ENCODE data around the gene MEMO1.
A peak's percentile ranks its signal among the peaks of the same experiment; 100 is the strongest.

MEMO1 gene

DNA sequence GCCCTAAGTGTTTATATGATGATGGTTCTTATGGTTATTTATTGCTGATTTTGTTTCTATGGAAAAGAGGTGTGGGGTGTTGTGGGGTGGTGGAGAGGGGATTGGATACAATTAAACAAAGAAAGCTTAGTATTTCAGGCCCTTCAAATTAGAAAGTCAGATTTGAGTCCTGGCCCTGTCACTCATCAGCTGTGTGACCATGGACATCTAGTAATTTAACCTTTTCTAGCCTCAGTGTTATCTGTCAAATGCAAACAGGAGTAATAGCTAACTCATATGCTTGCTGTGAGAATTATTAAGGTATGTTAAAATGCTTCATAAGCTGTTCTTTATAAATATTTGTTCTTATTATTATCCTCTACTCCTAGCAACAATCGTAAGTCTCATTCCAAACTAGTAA lies 2.1 kb upstream of the MEMO1 start:
- TF ChIP-seq, protein P1, sequence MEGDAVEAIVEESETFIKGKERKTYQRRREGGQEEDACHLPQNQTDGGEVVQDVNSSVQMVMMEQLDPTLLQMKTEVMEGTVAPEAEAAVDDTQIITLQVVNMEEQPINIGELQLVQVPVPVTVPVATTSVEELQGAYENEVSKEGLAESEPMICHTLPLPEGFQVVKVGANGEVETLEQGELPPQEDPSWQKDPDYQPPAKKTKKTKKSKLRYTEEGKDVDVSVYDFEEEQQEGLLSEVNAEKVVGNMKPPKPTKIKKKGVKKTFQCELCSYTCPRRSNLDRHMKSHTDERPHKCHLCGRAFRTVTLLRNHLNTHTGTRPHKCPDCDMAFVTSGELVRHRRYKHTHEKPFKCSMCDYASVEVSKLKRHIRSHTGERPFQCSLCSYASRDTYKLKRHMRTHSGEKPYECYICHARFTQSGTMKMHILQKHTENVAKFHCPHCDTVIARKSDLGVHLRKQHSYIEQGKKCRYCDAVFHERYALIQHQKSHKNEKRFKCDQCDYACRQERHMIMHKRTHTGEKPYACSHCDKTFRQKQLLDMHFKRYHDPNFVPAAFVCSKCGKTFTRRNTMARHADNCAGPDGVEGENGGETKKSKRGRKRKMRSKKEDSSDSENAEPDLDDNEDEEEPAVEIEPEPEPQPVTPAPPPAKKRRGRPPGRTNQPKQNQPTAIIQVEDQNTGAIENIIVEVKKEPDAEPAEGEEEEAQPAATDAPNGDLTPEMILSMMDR (IDR thresholded peaks at IDR 0.05; ENCODE audit: low read length, missing control alignments) = no peak
- no peak for DNase-seq (ENCODE audit: low read depth)
- no peak overlapping the region for H3K4me3 ChIP-seq (replicated peaks; ENCODE audit: low read depth, low read length)

DNA sequence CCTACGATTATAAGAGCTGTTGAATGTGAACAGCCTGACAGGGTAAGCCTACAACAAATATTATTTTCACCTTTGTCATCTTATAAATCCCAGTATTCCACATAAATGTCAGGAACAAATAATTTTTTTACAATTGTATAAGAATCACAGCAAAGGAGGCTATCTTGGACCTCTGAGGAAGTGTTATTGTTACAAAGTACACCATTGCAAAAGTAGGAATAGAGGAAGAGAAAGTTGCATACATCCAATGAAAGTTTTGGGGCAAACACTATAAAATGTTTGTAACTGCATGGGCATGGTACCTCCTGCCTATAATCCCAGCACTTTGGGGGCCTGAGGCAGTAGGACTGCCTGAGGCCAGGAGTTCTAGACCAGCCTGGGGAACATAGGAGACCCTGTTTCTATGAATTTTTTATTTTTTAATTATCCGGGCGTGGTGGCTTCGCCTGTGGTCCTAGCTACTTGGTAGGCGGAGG lies 715 bp upstream of the MEMO1 start:
- H3K4me3 ChIP-seq (replicated peaks; ENCODE audit: low read depth, low read length) = peak overlapping the region; percentile 69
- no peak for DNase-seq (ENCODE audit: low read depth)
- TF ChIP-seq, protein P1 (IDR thresholded peaks at IDR 0.05; ENCODE audit: low read length, missing control alignments) = no peak

DNA sequence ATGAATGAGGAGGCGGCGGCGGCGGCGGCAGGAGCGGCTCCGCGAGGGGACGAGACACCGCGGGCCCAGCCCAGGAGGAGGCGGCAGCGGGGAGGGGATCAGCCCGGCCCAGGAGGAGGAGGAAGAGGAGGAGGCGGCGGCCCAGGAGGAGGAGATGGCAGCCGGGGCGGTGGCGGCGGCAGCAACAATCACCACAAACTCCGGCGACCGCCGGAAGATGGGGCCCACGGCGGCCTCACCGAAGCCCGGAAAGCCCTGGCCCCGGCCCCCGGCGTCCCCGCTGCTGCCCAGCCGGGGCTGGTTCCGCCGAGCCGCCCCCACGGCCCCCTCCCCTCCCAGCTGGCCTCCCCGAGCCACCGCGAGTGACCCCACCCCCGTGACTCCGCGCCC lies 533 bp downstream of the MEMO1 start:
- H3K4me3 ChIP-seq (replicated peaks; ENCODE audit: low read depth, low read length) = peak overlapping the region; percentile 45

DNA sequence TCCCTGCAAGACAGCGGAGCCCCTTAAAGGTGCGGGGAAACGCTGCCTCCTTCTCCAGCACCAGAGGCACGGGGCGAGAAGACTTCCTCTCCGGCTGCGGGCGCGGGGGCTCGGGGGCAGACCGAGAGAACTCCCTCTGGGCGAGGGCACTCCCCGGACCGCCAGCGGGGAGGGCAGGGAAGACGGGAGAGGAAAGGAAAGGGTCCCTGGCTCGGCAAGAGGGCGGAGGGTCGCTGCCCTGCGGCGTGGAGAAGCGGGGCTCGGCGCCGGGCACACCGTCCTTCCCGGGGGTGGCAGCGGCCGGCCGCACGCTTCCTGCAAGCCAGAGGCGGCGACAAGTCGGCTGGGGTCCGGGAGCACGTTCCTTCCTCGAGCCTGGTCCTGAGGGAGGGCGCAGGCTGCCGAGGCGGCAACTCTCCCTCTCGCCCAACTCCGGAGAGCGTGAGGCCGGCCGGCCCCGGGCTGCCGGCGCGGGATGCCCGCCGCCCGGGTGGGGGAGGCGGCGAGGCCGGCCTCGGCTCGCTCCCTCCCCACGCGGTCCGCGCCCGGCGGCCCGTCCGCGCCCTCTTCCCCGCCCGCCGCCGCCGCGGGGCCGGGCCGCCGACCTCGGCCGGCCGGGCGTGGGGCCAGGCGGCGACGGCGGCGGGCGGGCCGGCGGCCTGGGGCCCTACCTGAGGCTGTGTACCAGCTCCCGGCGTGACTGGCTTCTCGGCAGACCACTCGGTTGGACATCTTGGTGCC lies 1.1 kb downstream of the MEMO1 start:
- peak overlapping the region; percentile 85 for H3K4me3 ChIP-seq (replicated peaks; ENCODE audit: low read depth, low read length)
- TF ChIP-seq, protein P1 (IDR thresholded peaks at IDR 0.05; ENCODE audit: low read length, missing control alignments) = no peak
- DNase-seq (ENCODE audit: low read depth) = peak; percentile 21

More for the DNA sequence above, 533 bp downstream of the MEMO1 start:
- DNase-seq (ENCODE audit: low read depth) = peak; percentile 60

DNA sequence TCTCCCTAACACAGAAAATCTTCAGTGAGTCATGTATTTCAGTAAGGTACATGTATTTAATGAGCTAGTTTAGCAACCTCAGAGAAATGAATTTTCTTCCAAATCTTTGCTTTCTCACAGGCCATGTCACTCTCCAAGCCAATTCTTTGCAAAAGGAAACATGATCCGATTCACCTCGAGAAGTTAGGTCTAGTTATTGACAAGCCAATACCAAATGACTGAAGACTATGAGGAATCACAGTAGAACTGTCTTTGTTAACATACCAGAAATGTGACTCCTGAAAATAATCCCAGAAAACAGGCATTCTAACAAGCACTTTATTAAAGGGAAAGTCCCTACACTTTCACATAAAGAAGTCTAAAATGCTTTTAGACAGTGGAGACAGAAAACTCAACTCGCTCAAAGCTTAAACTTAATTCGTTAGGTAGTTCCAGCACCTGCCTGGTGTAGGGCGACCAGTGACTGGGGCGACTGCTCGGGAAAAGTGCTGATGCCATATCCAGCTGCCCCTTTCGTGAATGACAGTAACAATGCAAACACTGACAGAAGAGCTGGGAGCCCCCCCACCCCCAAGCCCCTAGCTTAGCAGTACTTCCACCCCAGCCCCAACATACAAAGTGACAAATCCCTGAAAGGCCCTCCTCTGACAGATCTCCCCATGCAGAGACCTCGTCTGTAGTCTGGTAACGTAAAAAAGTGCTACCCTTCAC lies 1.8 kb downstream of the MEMO1 start:
- H3K4me3 ChIP-seq (replicated peaks; ENCODE audit: low read depth, low read length) = peak overlapping the region; percentile 85
- peak; percentile 18 for DNase-seq (ENCODE audit: low read depth)
- TF ChIP-seq, protein P1 (IDR thresholded peaks at IDR 0.05; ENCODE audit: low read length, missing control alignments) = no peak

DNA sequence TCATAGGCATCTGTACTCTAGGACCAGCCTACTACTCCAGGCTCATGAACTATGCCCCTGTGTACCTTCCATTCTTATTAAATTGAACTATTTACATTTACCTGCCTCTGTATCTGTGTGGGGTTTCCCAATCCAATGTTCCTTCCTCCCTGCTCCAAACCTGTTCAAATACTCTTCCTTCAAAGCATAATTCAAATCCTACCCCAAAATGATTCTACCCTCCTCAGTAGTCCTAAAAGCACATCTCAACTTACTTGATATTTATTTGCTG lies 3.8 kb downstream of the MEMO1 start:
- TF ChIP-seq, protein P1 (IDR thresholded peaks at IDR 0.05; ENCODE audit: low read length, missing control alignments) = no peak

DNA sequence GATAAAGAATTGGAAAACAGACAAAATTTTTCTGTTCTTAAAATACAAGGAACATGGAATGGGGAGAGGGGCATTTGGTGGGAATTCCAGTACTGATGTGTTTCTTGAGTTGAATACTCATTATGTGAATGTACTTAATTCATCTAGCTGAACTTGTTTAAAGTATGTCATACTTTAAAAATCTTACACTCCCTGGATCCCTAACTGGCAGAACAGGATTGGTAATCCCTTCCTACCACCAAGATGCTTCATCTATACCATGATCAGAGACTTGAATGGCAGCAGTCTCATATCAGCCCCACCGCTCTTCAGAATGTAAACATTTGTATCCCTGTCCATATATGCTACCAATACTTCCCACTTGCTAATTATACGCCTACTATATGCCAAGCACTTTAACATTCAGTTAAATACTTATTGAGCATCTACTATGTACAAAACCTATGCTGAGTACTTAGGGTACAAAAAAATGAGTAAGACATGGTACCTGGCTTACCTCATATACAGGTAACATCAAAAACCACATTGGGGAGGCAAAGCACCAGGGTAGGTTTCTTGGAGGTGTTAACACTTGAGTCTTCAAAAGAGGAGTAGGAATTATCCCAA lies 5.3 kb downstream of the MEMO1 start:
- no peak overlapping the region for H3K4me3 ChIP-seq (replicated peaks; ENCODE audit: low read depth, low read length)
- TF ChIP-seq, protein P1 (IDR thresholded peaks at IDR 0.05; ENCODE audit: low read length, missing control alignments) = no peak
- DNase-seq (ENCODE audit: low read depth) = no peak

More for the DNA sequence above, 3.8 kb downstream of the MEMO1 start:
- DNase-seq (ENCODE audit: low read depth) = no peak
- H3K4me3 ChIP-seq (replicated peaks; ENCODE audit: low read depth, low read length) = no peak overlapping the region
